GM23248 (cell line): ENCODE results near the gene TEAD3.

ENCODE experiments used
- EZH2 ChIP-seq: fragments of 200-600 bp; sonication (generic); IDR thresholded peaks from 2 replicates; pipeline ENCODE4 v1.6.1; 2018; ENCODE audit warnings: antibody characterized with exemption, mild to moderate bottlenecking; ENCODE audit not compliant: insufficient read depth, poor library complexity, severe bottlenecking
- EZH2phosphoT487 ChIP-seq: fragments of 200-600 bp; sonication (generic); IDR thresholded peaks from 2 replicates; pipeline ENCODE4 v1.6.1; 2018; ENCODE audit warnings: antibody characterized with exemption, moderate library complexity, mild to moderate bottlenecking, low read depth; ENCODE audit not compliant: insufficient read depth

DNA sequence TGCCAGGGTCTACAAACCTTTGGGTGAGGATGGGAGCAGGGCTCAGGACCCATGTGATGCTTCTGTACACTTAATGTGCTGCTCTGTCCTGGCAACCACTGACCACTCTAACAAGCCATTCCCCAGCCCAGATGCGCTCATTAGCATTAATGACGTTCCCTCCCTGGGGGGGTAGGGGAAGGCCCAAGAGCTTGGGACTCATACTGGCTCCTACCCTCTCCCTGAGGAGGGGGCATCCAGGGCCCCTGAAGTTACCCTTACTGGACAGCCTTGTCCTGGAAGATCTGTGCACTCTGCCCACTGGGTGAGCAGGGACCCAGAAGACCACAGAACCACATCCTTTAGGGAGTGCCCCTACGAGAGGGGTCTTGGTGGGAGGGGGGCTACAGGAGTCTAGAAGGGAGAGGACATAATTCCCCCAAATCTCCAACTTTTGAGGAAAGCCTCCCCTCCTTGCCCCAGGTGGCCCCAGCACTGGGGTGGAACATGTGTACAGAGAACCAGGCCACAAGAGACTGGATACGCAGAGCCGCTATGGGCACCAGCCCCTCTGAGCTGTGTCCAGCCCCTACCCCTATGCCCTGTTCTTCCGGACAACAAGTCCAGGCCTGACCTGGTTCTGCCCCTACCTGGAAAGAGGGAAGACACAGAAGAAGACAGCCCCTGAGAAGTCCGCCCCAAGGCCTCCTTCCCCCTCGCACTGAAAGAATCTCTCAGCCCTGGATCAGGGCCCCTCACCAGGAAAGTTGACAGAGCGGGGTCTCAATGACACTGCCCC lies 1.4 kb downstream of the TEAD3 start:
- no peak for TF ChIP-seq EZH2
- TF ChIP-seq EZH2phosphoT487 = no peak
